GM12878 (cell line): Measurements from ENCODE around the gene TGM2. TPM values are rescaled to one million over a fixed set of nuclear protein-coding genes. Genes with fewer than 3 reads are reported as not detected.

ENCODE experiments used
- ATAC-seq: fragments of 200-7000 bp; cut with Tn5 transposase; 3 replicates; pipeline ENCODE4 v1.9.1; 2020; ENCODE audit warnings: mild to moderate bottlenecking, moderate library complexity
- BruUV-seq: library from RNA; stranded (reverse); fragments of 400-500 nt; replicated peaks from 2 replicates; lab custom pipeline; 2021; lab: Mats Ljungman, UMichigan
- CTCF ChIA-PET: fragments of 300-600 bp; sonication (Branson Sonifier 250); formaldehyde crosslinking; extraction: SDS; loops from one replicate; lab custom pipeline; 2021; ENCODE audit warnings: inconsistent platforms; lab: Yijun Ruan, JAX
- POLR2A ChIA-PET: fragments of 350-600 bp; formaldehyde crosslinking; extraction: SDS; loops from one replicate; lab custom pipeline; 2021; ENCODE audit warnings: inconsistent platforms; lab: Charles Lee
- RAD21 ChIA-PET: fragments of 300-600 bp; sonication (Branson Sonifier 250); formaldehyde crosslinking; loops from one replicate; lab custom pipeline; 2023; ENCODE audit warnings: antibody characterized with exemption; ENCODE audit not compliant: unreplicated experiment; lab: Charles Lee
- SMC1A ChIA-PET: fragments of 300-600 bp; sonication (Branson Sonifier 250); formaldehyde crosslinking; loops from one replicate; lab custom pipeline; 2023; ENCODE audit not compliant: unreplicated experiment, uncharacterized antibody; lab: Charles Lee
- DNase-seq: peaks from one replicate; pipeline ENCODE4 v3.0.0-alpha.2; 2011; ENCODE audit warnings: low read depth, low spot score
- FAIRE-seq: peaks from 3 replicates; lab custom pipeline; 2011; peaks lifted over from hg19 to GRCh38; lab: Jason Lieb, UNC
- H2AFZ ChIP-seq: 2 replicates; pipeline ENCODE4 v1.6.0; 2011; ENCODE audit warnings: low read depth, low read length, control low read depth; ENCODE audit not compliant: control insufficient read depth
- H3K27ac ChIP-seq: 2 replicates; pipeline ENCODE4 v1.5.1; 2011; ENCODE audit warnings: control low read depth; ENCODE audit not compliant: control insufficient read depth, insufficient read depth
- H3K27me3 ChIP-seq, 2 experiments: replicated peaks in 1 of 2; 2 replicates each; pipeline versions ENCODE4 v1.6.0 to v1.6.1; 2011; ENCODE audit warnings: low read length in 1 of 2; ENCODE audit not compliant: control insufficient read depth in 2 of 2, insufficient read depth in 2 of 2
- H3K36me3 ChIP-seq, 2 experiments: 2 replicates each; pipeline ENCODE4 v1.5.1; 2011; ENCODE audit warnings: low read length in 1 of 2; ENCODE audit not compliant: control insufficient read depth in 2 of 2, insufficient read depth in 2 of 2
- H3K4me1 ChIP-seq: 2 replicates; pipeline ENCODE4 v1.6.1; 2011; ENCODE audit warnings: mild to moderate bottlenecking, low read length, moderate library complexity, mixed read lengths; ENCODE audit not compliant: control insufficient read depth, insufficient read depth
- H3K4me2 ChIP-seq: 2 replicates; pipeline ENCODE4 v1.6.0; 2011; ENCODE audit warnings: control low read depth; ENCODE audit not compliant: control insufficient read depth, insufficient read depth
- H3K4me3 ChIP-seq: fragments of 200-600 bp; sonication (generic); 2 replicates; pipeline ENCODE4 v1.5.1; 2016
- H3K79me2 ChIP-seq: 2 replicates; pipeline ENCODE4 v1.6.0; 2011; ENCODE audit warnings: low read length; ENCODE audit not compliant: control insufficient read depth, insufficient read depth
- H3K9ac ChIP-seq: 2 replicates; pipeline ENCODE4 v1.8.0; 2011; ENCODE audit warnings: low read length, control low read depth, mixed read lengths; ENCODE audit not compliant: control insufficient read depth, insufficient read depth
- H3K9me3 ChIP-seq: replicated peaks from 3 replicates; pipeline ENCODE4 v1.5.1; 2011; ENCODE audit warnings: mild to moderate bottlenecking, low read length; ENCODE audit not compliant: control insufficient read depth, insufficient read depth
- H4K20me1 ChIP-seq: 2 replicates; pipeline ENCODE4 v1.6.0; 2011; ENCODE audit not compliant: control insufficient read depth, insufficient read depth
- CEBPB ChIP-seq, 2 experiments: fragments of 150-350 bp in 1 of 2; IDR thresholded peaks; 2 replicates each; pipeline ENCODE4 v1.6.1; 2012 to 2014; ENCODE audit warnings: low read depth in 2 of 2, low read length in 2 of 2, borderline replicate concordance in 1 of 2, inconsistent platforms in 1 of 2
- IRF4 ChIP-seq: IDR thresholded peaks from 2 replicates; pipeline ENCODE4 v1.6.1; 2011; ENCODE audit warnings: low read depth, low read length
- NR2C2 ChIP-seq: IDR thresholded peaks from 2 replicates; pipeline ENCODE4 v1.6.1; 2011; ENCODE audit warnings: borderline replicate concordance, low read depth; ENCODE audit not compliant: control insufficient read depth, insufficient read length
- SIX5 ChIP-seq: IDR thresholded peaks from 2 replicates; pipeline ENCODE4 v1.6.1; 2011; ENCODE audit warnings: mild to moderate bottlenecking, low read depth, low read length, moderate library complexity; ENCODE audit not compliant: severe bottlenecking
- SREBF1 ChIP-seq: IDR thresholded peaks from 2 replicates; pipeline ENCODE4 v1.6.1; 2012; ENCODE audit warnings: mild to moderate bottlenecking, low read length
- TCF7 ChIP-seq: IDR thresholded peaks from 2 replicates; pipeline ENCODE4 v1.6.1; 2014; ENCODE audit warnings: antibody characterized with exemption, borderline replicate concordance
- ZNF687 ChIP-seq: fragments of 450-650 bp; IDR thresholded peaks from 2 replicates; pipeline ENCODE4 v1.6.1; 2017; ENCODE audit warnings: mild to moderate bottlenecking, moderate library complexity
- WGBS: methylation state at CpG from one replicate; pipeline ENCODE4 v1.1.6; 2016; ENCODE audit warnings: low lambda C conversion rate; ENCODE audit not compliant: insufficient replicate concordance, insufficient coverage; ENCODE audit errors: missing lambda C conversion rate; 5-methylcytosine and 5-hydroxymethylcytosine counted together
- in situ Hi-C: fragments of 300-500 bp; cut with MboI; formaldehyde crosslinking; loops from 9 replicates; pipeline ENCODE4 v1.14.3; 2018; ENCODE audit warnings: mixed read lengths
- intact Hi-C: fragments of 100-400 bp; cut with micrococcal nuclease; formaldehyde crosslinking; loops from one replicate; pipeline ENCODE4 v1.14.2; 2022; ENCODE audit not compliant: unreplicated experiment
- polyA plus RNA-seq, 11 experiments: library from polyadenylated mRNA; depleted of rRNA in 4 of 11; unstranded in 6 of 11; stranded (reverse) in 5 of 11; fragments of >200 nt; fragmentation: Nextera tagmentation in 4 of 11; fragmentation: Illumina TruSeq in 1 of 11; extraction: Ambion mirVana in 4 of 11; extraction: Trizol in 1 of 11; gene quantifications; 1 replicate in 1 of 11; 2 replicates in 10 of 11; pipeline versions ENCODE4 v1.2.1 to v1.2.3, GENCODE V29; 2011 to 2016; ENCODE audit warnings: inconsistent platforms in 2 of 11, missing spikeins in 2 of 11, low read depth in 1 of 11
- total RNA-seq, 4 experiments: library from RNA; depleted of rRNA in 3 of 4; stranded (reverse); fragments of >200 nt in 3 of 4; fragmentation: Illumina TruSeq in 1 of 4; extraction: Trizol in 1 of 4; gene quantifications; 2 replicates each; pipeline versions ENCODE4 v1.2.1 to v1.2.3, GENCODE V29; 2013 to 2021

The TGM2 gene
- total and polyA plus RNA-seq, 10 of the 15 experiments (the other 5 are each of a cell fraction or from before 2014, with no cell fraction given), result 0.11 to 1.9 (median 0.51) TPM

- Histone ChIP-seq H3K27ac (no peak overlapping the region), H2AFZ (no peak overlapping the region), H4K20me1 (no peaks in the 10 kb centered on the region), H3K9me3 (no peaks in the 10 kb centered on the region), H3K9ac (no peak overlapping the region), H3K4me1 (no peaks in the 10 kb centered on the region), H3K79me2 (no peaks in the 10 kb centered on the region), H3K27me3 (no peaks in the 10 kb centered on the region), H3K36me3 (no peaks in the 10 kb centered on the region), H3K4me2 (no peak overlapping the region), H3K4me3 (no peak overlapping the region)
- ATAC-seq, result no peak
- no peak for FAIRE-seq
- in situ Hi-C loops, result no loop called here
- BruUV-seq, result no TSS peak
- intact Hi-C loops, result no loop called here
- ChIA-PET POLR2A (no interaction called here), SMC1A (interaction anchor here (1.0 to 1.2 kb wide), 2 partner anchors 9 to 15 kb away, joined by 3 to 5 read pairs; no protein-coding TSS in a partner anchor), RAD21 (no interaction called here), CTCF (interaction anchor here (0.7 kb wide), 1 partner anchor 92 kb away, joined by 3 read pairs; no protein-coding TSS in a partner anchor)
- TF ChIP-seq ZNF687, result no peak
- no peak for DNase-seq
- WGBS, result 43% methylated on average over 2 of the region's 2 CpGs
These were observed 36.4 kb downstream of the TGM2 start for GRCh38 chr20:38128691-38129090.

DNA sequence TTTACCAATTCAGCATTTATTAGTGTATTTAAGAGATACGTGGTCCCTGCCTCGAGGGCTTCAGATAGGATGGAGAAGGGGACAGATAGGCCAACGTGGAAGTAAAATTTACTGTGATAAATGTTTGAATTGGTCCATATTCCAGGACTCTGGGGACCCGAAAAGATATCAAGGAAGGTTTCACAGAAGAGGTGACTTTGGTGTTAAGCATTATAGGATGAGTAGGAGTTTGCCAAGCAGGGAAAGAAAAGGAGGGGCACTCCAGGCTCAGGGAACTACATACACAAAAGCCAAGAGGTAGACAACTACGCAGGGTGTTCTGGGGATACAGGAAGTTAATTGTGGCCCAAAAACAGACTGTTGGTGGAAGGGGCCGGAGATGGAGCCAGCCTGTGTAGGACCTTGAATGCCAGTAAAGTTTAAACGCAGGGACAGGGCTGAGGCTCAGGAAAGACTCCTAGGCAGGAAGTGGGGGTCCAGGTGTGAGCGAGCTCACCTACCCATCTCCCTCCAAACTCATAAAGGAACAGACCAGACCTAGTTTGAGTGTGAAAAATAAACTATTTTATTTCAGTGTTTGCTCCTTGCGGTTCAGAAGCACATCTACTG, 37.0 kb downstream of the TGM2 start:
- Histone ChIP-seq H3K4me3 (no peak overlapping the region), H3K4me2 (no peak overlapping the region), H4K20me1 (no peaks in the 10 kb centered on the region), H3K4me1 (peaks cover 4% of the 10 kb centered on the region), H3K27ac (no peak overlapping the region), H2AFZ (no peak overlapping the region), H3K79me2 (no peaks in the 10 kb centered on the region), H3K27me3 (no peaks in the 10 kb centered on the region), H3K9ac (no peak overlapping the region), H3K36me3 (no peaks in the 10 kb centered on the region), H3K9me3 (no peaks in the 10 kb centered on the region)
- no peak for TF ChIP-seq SREBF1
- TF ChIP-seq IRF4, result no peak
- no peak for TF ChIP-seq SIX5
- no peak for TF ChIP-seq NR2C2
- no peak for TF ChIP-seq TCF7
- no peak for TF ChIP-seq CEBPB (IDR thresholded peaks at IDR 0.05; ENCODE audit: borderline replicate concordance in 1 of 2, low read depth in 2 of 2, low read length in 2 of 2)
- no peak for FAIRE-seq
- RAD21 ChIA-PET, result no interaction called here
- intact Hi-C loops (no loop called here), in situ Hi-C loops (no loop called here)
- no peak for ATAC-seq
- no TSS peak for BruUV-seq
- CTCF ChIA-PET, result no interaction called here
- SMC1A ChIA-PET, result interaction anchor here (1.0 to 1.2 kb wide), 2 partner anchors 9 to 15 kb away, joined by 3 to 5 read pairs; no protein-coding TSS in a partner anchor
- WGBS, result 57% methylated on average over 9 of the region's 9 CpGs
- POLR2A ChIA-PET, result no interaction called here
- no peak for DNase-seq
